Left colon (tissue), 2 donors: Measurements from ENCODE around the gene TFDP2. TPM values are rescaled to one million over a fixed set of nuclear protein-coding genes. Genes with fewer than 3 reads are reported as not detected.
"Not testable (repeated sequence)": the region's sequence is repeated elsewhere in the genome, so short reads cannot be mapped to it uniquely, and the experiment has no call there.

Experiments
- ATAC-seq: fragments of 200-7000 bp; cut with Tn5 transposase; one replicate; pipeline ENCODE4 v1.9.1; 2020; ENCODE audit warnings: mild to moderate bottlenecking, moderate library complexity
- DNase-seq, 2 donors: peaks; one replicate each; pipeline ENCODE4 v3.0.0-alpha.2; 2020
- intact Hi-C, 2 donors: fragments of 100-400 bp; cut with DNase I in 1 of 2; cut with micrococcal nuclease in 1 of 2; formaldehyde crosslinking; loops; one replicate each; pipeline versions ENCODE4 v1.11.2 to v1.14.0; 2022; cut with DNase I, micrococcal nuclease
- total RNA-seq, 2 donors: library from RNA; stranded (reverse); fragmentation: NEBNext Ultra II Directional; extraction: Animal tissue kit (Norgen Biotek cat#: 25700); gene quantifications; one replicate each; pipeline ENCODE4 v1.2.1, GENCODE V29; 2021
- donor health status: DM: no; HTN: no; CAD: no.
- donor health status: DM: yes; HTN: yes; CAD: no.

TFDP2 gene
- total RNA-seq, 2 donors from 2014 or later, result 33.7 to 46.2 TPM

- DNase-seq (no peak), ATAC-seq (no peak)
- intact Hi-C loops, result no loop called here
Observed at GRCh38 chr3:141945726-141946485, 203.4 kb downstream of the TFDP2 start.

- intact Hi-C loops, result no loop called here
- DNase-seq, result no peak
- peak; percentile 8 for ATAC-seq
Observed at GRCh38 chr3:141942006-141942405, 207.3 kb downstream of the TFDP2 start.

- intact Hi-C loops, result no loop called here
- ATAC-seq (peak; percentile 77), DNase-seq (peak; percentile 51 to 73)
Observed at GRCh38 chr3:141941093-141941492, 208.3 kb downstream of the TFDP2 start.

- ATAC-seq, result peak; percentile 76
- peak; percentile 64 to 75 for DNase-seq
- intact Hi-C loops, result no loop called here
Observed at GRCh38 chr3:141940194-141940776, 209.1 kb downstream of the TFDP2 start.

GRCh38 chr3:141939759-141940158 is 209.6 kb downstream of the TFDP2 start:
- ATAC-seq, result peak; percentile 1
- intact Hi-C loops, result no loop called here
- no peak for DNase-seq

GRCh38 chr3:141938011-141938500 is 211.3 kb downstream of the TFDP2 start:
- intact Hi-C loops, result no loop called here
- ATAC-seq, result no peak
- no peak for DNase-seq

GRCh38 chr3:141934354-141934753 is 215.0 kb downstream of the TFDP2 start:
- DNase-seq (no peak), ATAC-seq (no peak)
- intact Hi-C loops, result no loop called here

- DNase-seq, result no peak
- no peak for ATAC-seq
- intact Hi-C loops, result no loop called here
Observed at GRCh38 chr3:141933421-141934300, 215.7 kb downstream of the TFDP2 start.

GRCh38 chr3:141930801-141931200 is 218.5 kb downstream of the TFDP2 start:
- intact Hi-C loops, result no loop called here
- peak; percentile 23 for ATAC-seq
- DNase-seq, result no peak

- ATAC-seq (no peak), DNase-seq (no peak)
- intact Hi-C loops, result no loop called here
Observed at GRCh38 chr3:141929341-141929995, 219.9 kb downstream of the TFDP2 start.

GRCh38 chr3:141928631-141929270 is 220.6 kb downstream of the TFDP2 start:
- ATAC-seq (peak; percentile 10), DNase-seq (no peak)
- intact Hi-C loops, result no loop called here

GRCh38 chr3:141926929-141927328 is 222.4 kb downstream of the TFDP2 start:
- intact Hi-C loops, result no loop called here
- ATAC-seq (no peak), DNase-seq (no peak)

GRCh38 chr3:141925677-141926076 is 223.7 kb downstream of the TFDP2 start:
- DNase-seq, ATAC-seq, intact Hi-C loops: not testable (repeated sequence)

GRCh38 chr3:141921316-141921715 is 228.0 kb downstream of the TFDP2 start:
- intact Hi-C loops, result no loop called here
- no peak for DNase-seq
- no peak for ATAC-seq

- ATAC-seq (peak; percentile 45), DNase-seq (no peak)
- intact Hi-C loops, result no loop called here
Observed at GRCh38 chr3:141920701-141921100, 228.6 kb downstream of the TFDP2 start.

GRCh38 chr3:141915766-141916165 is 233.6 kb downstream of the TFDP2 start:
- no peak for DNase-seq
- ATAC-seq, result no peak
- intact Hi-C loops, result loop anchor here in 1 of 2 donors (10.0 kb wide), 1 partner anchor 341 kb away; no protein-coding TSS in a partner anchor

- DNase-seq (no peak), ATAC-seq (no peak)
- intact Hi-C loops, result loop anchor here in 1 of 2 donors (10.0 kb wide), 1 partner anchor 340 kb away; no protein-coding TSS in a partner anchor
Observed at GRCh38 chr3:141915016-141915415, 234.3 kb downstream of the TFDP2 start.

- ATAC-seq (no peak), DNase-seq (no peak)
- intact Hi-C loops, result loop anchor here in 1 of 2 donors (10.0 kb wide), 1 partner anchor 340 kb away; no protein-coding TSS in a partner anchor
Observed at GRCh38 chr3:141914311-141914710, 235.0 kb downstream of the TFDP2 start.
